ENCODE results near the gene ALK.

ALK gene

DNA sequence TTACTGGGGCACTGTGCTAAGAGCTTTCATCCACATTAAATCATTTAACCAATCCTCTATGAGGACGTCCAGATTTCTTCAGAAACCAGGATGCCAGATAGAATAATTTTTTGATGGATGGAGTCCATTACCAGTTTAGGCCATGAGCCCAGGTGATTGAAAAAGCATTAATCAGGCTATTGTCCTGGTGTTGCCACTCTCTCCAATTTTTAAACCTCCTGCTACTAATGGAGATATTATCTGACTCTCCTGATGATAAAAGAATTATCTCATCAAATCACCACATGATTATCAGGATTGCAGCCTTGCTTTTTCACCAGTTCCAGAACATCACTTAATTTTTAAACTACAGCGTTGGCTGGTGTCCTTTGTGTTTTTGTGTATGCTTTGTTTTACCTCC is 404.0 kb downstream of the ALK start:
- Histone ChIP-seq H3K9me3 (ENCODE audit: control insufficient read depth, insufficient read depth, low read depth, low read length) (no peaks in the 10 kb centered on the region), H3K36me3 (ENCODE audit: control insufficient read depth in 2 of 2, insufficient read depth in 1 of 2, low read length in 2 of 2) (no peaks in the 10 kb centered on the region), H3K27ac (ENCODE audit: extremely low read depth, low read depth, low read length) (no peak overlapping the region), H3K4me1 (ENCODE audit: control insufficient read depth, insufficient read depth, low read length) (no peaks in the 10 kb centered on the region), H3K4me3 (ENCODE audit: low read depth, low read length) (no peak overlapping the region)
- TF ChIP-seq ATF2 (tag by site-specific recombination; IDR thresholded peaks at IDR 0.05; ENCODE audit: low read depth) (no peak), ZNF184 (tag by site-specific recombination; IDR thresholded peaks at IDR 0.05) (no peak), ZBTB20 (tag by site-specific recombination; IDR thresholded peaks at IDR 0.05) (no peak), ZSCAN16 (tag by site-specific recombination; IDR thresholded peaks at IDR 0.05) (no peak), ZNF501 (tag by site-specific recombination; IDR thresholded peaks at IDR 0.05) (no peak), ZNF302 (tag by site-specific recombination; IDR thresholded peaks at IDR 0.05; ENCODE audit: low read depth) (no peak), ZNF768 (tag by site-specific recombination; IDR thresholded peaks at IDR 0.05) (no peak), BCL11A (tag by site-specific recombination; IDR thresholded peaks at IDR 0.05; ENCODE audit: low read depth) (no peak), ZNF138 (tag by site-specific recombination; IDR thresholded peaks at IDR 0.05; ENCODE audit: borderline replicate concordance) (no peak), ZNF530 (tag by site-specific recombination; IDR thresholded peaks at IDR 0.05; ENCODE audit: low read depth) (no peak), BCL6B (tag by site-specific recombination; IDR thresholded peaks at IDR 0.05) (no peak), ZNF214 (tag by site-specific recombination; IDR thresholded peaks at IDR 0.05; ENCODE audit: borderline replicate concordance) (no peak), ZNF433 (tag by site-specific recombination; IDR thresholded peaks at IDR 0.05; ENCODE audit: low read depth) (no peak), ZBTB8A (tag by site-specific recombination; IDR thresholded peaks at IDR 0.05) (no peak)
- TF ChIP-seq, protein P1, sequence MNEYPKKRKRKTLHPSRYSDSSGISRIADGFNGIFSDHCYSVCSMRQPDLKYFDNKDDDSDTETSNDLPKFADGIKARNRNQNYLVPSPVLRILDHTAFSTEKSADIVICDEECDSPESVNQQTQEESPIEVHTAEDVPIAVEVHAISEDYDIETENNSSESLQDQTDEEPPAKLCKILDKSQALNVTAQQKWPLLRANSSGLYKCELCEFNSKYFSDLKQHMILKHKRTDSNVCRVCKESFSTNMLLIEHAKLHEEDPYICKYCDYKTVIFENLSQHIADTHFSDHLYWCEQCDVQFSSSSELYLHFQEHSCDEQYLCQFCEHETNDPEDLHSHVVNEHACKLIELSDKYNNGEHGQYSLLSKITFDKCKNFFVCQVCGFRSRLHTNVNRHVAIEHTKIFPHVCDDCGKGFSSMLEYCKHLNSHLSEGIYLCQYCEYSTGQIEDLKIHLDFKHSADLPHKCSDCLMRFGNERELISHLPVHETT (tag by site-specific recombination; IDR thresholded peaks at IDR 0.05), result no peak
- CTCF ChIA-PET, result interaction anchor here (1.1 kb wide), 1 partner anchor 325 kb away, joined by 4 read pairs; no protein-coding TSS in a partner anchor
- POLR2A ChIA-PET, result no interaction called here

DNA sequence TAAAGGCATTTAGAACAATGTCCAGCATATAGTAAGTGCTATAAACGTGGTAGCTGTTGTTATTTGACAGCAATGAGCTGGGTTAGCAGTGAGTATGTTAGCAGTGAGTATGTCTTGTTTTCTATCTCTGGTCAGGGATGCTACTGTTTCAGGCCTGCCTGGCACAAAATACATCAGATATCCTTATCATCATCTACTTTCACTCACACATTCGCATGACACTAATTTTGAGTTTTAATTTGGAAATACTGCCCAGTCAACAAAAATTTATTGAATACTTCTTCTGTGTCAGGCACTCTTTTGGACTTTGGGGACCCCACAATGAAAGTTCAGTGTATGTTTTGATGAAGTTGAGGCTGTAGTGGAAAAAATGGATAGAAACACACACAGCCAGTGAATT is 404.6 kb downstream of the ALK start:
- ChIA-PET CTCF (no interaction called here), POLR2A (no interaction called here)
- Histone ChIP-seq H3K9me3 (ENCODE audit: control insufficient read depth, insufficient read depth, low read depth, low read length) (no peaks in the 10 kb centered on the region), H3K4me3 (ENCODE audit: low read depth, low read length) (no peak overlapping the region), H3K36me3 (ENCODE audit: control insufficient read depth in 2 of 2, insufficient read depth in 1 of 2, low read length in 2 of 2) (no peaks in the 10 kb centered on the region), H3K27ac (ENCODE audit: extremely low read depth, low read depth, low read length) (no peak overlapping the region), H3K4me1 (ENCODE audit: control insufficient read depth, insufficient read depth, low read length) (no peaks in the 10 kb centered on the region)
- no peak for TF ChIP-seq ZNF544 (tag by site-specific recombination; IDR thresholded peaks at IDR 0.05)
- TF ChIP-seq HOXD13 (CRISPR knock-in tag; IDR thresholded peaks at IDR 0.05; ENCODE audit: borderline replicate concordance), result no peak
- no peak for TF ChIP-seq ZBTB11 (tag by site-specific recombination; conservative IDR thresholded peaks at IDR 0.05; ENCODE audit: low read depth)
- TF ChIP-seq ZNF274 (IDR thresholded peaks at IDR 0.05; ENCODE audit: low read length), result no peak
- no peak for TF ChIP-seq ZNF274 (tag by site-specific recombination; IDR thresholded peaks at IDR 0.05; ENCODE audit: borderline replicate concordance)
- no peak for TF ChIP-seq ZSCAN30 (tag by site-specific recombination; IDR thresholded peaks at IDR 0.05)
- TF ChIP-seq MYNN (tag by site-specific recombination; IDR thresholded peaks at IDR 0.05; ENCODE audit: borderline replicate concordance), result no peak
- TF ChIP-seq PRDM2 (tag by site-specific recombination; IDR thresholded peaks at IDR 0.05; ENCODE audit: borderline replicate concordance), result no peak

Measured in HEK293 (cell line).